Measurements from ENCODE around the gene ABHD5.

DNA sequence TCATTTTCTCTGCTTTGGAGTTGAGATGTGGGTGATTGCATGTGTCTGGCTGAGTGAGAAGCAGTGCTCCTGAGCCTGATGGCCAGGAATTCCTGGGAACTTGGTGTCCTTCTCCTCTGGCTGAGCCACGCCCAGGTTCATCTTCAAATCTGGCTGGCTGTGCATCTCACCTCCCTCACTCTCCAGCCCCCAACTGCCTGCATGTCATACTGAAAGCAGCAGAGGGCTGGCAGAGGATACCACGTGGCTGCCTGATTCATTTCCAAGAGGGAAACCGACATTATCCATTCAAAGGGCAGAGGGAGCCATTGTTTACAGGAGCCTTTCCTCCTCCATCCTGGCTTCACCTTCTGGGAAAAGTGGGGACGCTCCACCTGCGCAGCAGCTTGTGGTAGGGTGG, 57.4 kb downstream of the ABHD5 start:
- TF ChIP-seq, protein P1, sequence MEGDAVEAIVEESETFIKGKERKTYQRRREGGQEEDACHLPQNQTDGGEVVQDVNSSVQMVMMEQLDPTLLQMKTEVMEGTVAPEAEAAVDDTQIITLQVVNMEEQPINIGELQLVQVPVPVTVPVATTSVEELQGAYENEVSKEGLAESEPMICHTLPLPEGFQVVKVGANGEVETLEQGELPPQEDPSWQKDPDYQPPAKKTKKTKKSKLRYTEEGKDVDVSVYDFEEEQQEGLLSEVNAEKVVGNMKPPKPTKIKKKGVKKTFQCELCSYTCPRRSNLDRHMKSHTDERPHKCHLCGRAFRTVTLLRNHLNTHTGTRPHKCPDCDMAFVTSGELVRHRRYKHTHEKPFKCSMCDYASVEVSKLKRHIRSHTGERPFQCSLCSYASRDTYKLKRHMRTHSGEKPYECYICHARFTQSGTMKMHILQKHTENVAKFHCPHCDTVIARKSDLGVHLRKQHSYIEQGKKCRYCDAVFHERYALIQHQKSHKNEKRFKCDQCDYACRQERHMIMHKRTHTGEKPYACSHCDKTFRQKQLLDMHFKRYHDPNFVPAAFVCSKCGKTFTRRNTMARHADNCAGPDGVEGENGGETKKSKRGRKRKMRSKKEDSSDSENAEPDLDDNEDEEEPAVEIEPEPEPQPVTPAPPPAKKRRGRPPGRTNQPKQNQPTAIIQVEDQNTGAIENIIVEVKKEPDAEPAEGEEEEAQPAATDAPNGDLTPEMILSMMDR (IDR thresholded peaks at IDR 0.05): no peak
- TF ChIP-seq POLR2AphosphoS5 (IDR thresholded peaks at IDR 0.05; ENCODE audit: low read depth, low read length) (no peak), GABPA (IDR thresholded peaks at IDR 0.05; ENCODE audit: low read depth) (no peak), TCF12 (IDR thresholded peaks at IDR 0.05) (no peak), MEF2A (IDR thresholded peaks at IDR 0.05; ENCODE audit: borderline replicate concordance, low read depth) (no peak), YY1 (IDR thresholded peaks at IDR 0.05; ENCODE audit: low read depth) (no peak), TAF1 (IDR thresholded peaks at IDR 0.05; ENCODE audit: borderline replicate concordance, low read depth, low read length) (no peak), ELF1 (IDR thresholded peaks at IDR 0.05) (no peak), EZH2phosphoT487 (IDR thresholded peaks at IDR 0.05; ENCODE audit: borderline replicate concordance, low read depth) (no peak), RXRA (IDR thresholded peaks at IDR 0.05; ENCODE audit: borderline replicate concordance, low read depth) (no peak)
